Fibroblast of lung (primary cell): Measurements from ENCODE around the gene LSM14B.

Source experiments
- CTCF ChIP-seq, 2 donors: IDR thresholded peaks in 1 of 2; conservative IDR thresholded peaks in 1 of 2; 1 replicate in 1 of 2; 2 replicates in 1 of 2; pipeline ENCODE4 v1.5.1; 2011 to 2012; ENCODE audit warnings: low read length in 2 of 2, control low read depth in 1 of 2, inconsistent platforms in 1 of 2, low read depth in 1 of 2, mild to moderate bottlenecking in 1 of 2
- EZH2 ChIP-seq: IDR thresholded peaks from 2 replicates; pipeline ENCODE4 v1.5.1; 2012; ENCODE audit warnings: low read length, control low read depth, mild to moderate bottlenecking; ENCODE audit errors: missing control alignments

GRCh38 chr20:62080249-62080990, 41.9 kb upstream of the LSM14B start:
- TF ChIP-seq CTCF (conservative IDR thresholded peaks at IDR 0.05 in 1 of 2, IDR thresholded peaks at IDR 0.05 in 1 of 2; ENCODE audit: low read depth in 1 of 2, low read length in 2 of 2) (no peak), EZH2 (no peak)
